ENCODE data around the gene EIF4G2. TPM values are rescaled to one million over a fixed set of nuclear protein-coding genes. Genes with fewer than 3 reads are reported as not detected.
"Not testable (repeated sequence)": the region's sequence is repeated elsewhere in the genome, so short reads cannot be mapped to it uniquely, and the experiment has no call there.

Gene EIF4G2
- total and polyA plus RNA-seq, 2 experiments from 2014 or later = 503 to 638 TPM

- TF ChIP-seq EZH2phosphoT487 (IDR thresholded peaks at IDR 0.05; ENCODE audit: low read depth, severe bottlenecking, unreplicated experiment) (no peak), EZH2 (IDR thresholded peaks at IDR 0.05; ENCODE audit: borderline replicate concordance) (no peak), CTCF (IDR thresholded peaks at IDR 0.05; ENCODE audit: poor library complexity) (no peak)
- H3K9me3 ChIP-seq (ENCODE audit: low read depth) = no peaks in the 10 kb centered on the region
- H3K4me2 ChIP-seq = no peak overlapping the region
- no peaks in the 10 kb centered on the region for H3K79me2 ChIP-seq
- DNase-seq (ENCODE audit: low spot score) = no peak
- no peaks in the 10 kb centered on the region for H3K36me3 ChIP-seq (replicated peaks; ENCODE audit: insufficient read depth, low read depth)
- H3K4me1 ChIP-seq (ENCODE audit: insufficient read depth) = peaks cover 3% of the 10 kb centered on the region
- no peaks in the 10 kb centered on the region for H3K9me2 ChIP-seq (replicated peaks; ENCODE audit: insufficient read depth)
- no peak overlapping the region for H3K4me3 ChIP-seq
- no peak overlapping the region for H3K27ac ChIP-seq
- H3K27me3 ChIP-seq = no peaks in the 10 kb centered on the region
- no peaks in the 10 kb centered on the region for H4K20me1 ChIP-seq (ENCODE audit: insufficient read depth, poor library complexity, severe bottlenecking)
- 35% methylated on average over 3 of the region's 3 CpGs for WGBS (ENCODE audit: low lambda C conversion rate, missing lambda C conversion rate)
- no peak overlapping the region for H2AFZ ChIP-seq
Measured at GRCh38 chr11:10838881-10839280, 30.2 kb upstream of the EIF4G2 start.

- no peaks in the 10 kb centered on the region for H4K20me1 ChIP-seq (ENCODE audit: insufficient read depth, poor library complexity, severe bottlenecking)
- H2AFZ ChIP-seq = no peak overlapping the region
- H3K27ac ChIP-seq = no peak overlapping the region
- no peaks in the 10 kb centered on the region for H3K9me2 ChIP-seq (replicated peaks; ENCODE audit: insufficient read depth)
- TF ChIP-seq EZH2phosphoT487 (IDR thresholded peaks at IDR 0.05; ENCODE audit: low read depth, severe bottlenecking, unreplicated experiment) = no peak
- TF ChIP-seq CTCF (IDR thresholded peaks at IDR 0.05; ENCODE audit: poor library complexity) = no peak
- no peak for TF ChIP-seq EZH2 (IDR thresholded peaks at IDR 0.05; ENCODE audit: borderline replicate concordance)
- H3K36me3 ChIP-seq (replicated peaks; ENCODE audit: insufficient read depth, low read depth) = no peaks in the 10 kb centered on the region
- no peak overlapping the region for H3K4me2 ChIP-seq
- no peak overlapping the region for H3K4me3 ChIP-seq
- H3K27me3 ChIP-seq = no peaks in the 10 kb centered on the region
- no peaks in the 10 kb centered on the region for H3K9me3 ChIP-seq (ENCODE audit: low read depth)
- no peak for DNase-seq (ENCODE audit: low spot score)
- H3K79me2 ChIP-seq = no peaks in the 10 kb centered on the region
- H3K4me1 ChIP-seq (ENCODE audit: insufficient read depth) = peaks cover 3% of the 10 kb centered on the region
Measured at GRCh38 chr11:10838083-10838482, 29.4 kb upstream of the EIF4G2 start.

GRCh38 chr11:10836884-10837283 is 28.2 kb upstream of the EIF4G2 start:
- not testable (repeated sequence) for DNase-seq (ENCODE audit: low spot score); H4K20me1 ChIP-seq (ENCODE audit: insufficient read depth, poor library complexity, severe bottlenecking); H3K4me3 ChIP-seq; H3K9me2 ChIP-seq (replicated peaks; ENCODE audit: insufficient read depth); H3K4me2 ChIP-seq; H3K27ac ChIP-seq; H3K27me3 ChIP-seq; H3K9me3 ChIP-seq (ENCODE audit: low read depth); H3K4me1 ChIP-seq (ENCODE audit: insufficient read depth); H2AFZ ChIP-seq; H3K36me3 ChIP-seq (replicated peaks; ENCODE audit: insufficient read depth, low read depth); H3K79me2 ChIP-seq
- WGBS (ENCODE audit: low lambda C conversion rate, missing lambda C conversion rate) = 97% methylated on average over 4 of the region's 4 CpGs

- no peak for DNase-seq (ENCODE audit: low spot score)
- no peak for TF ChIP-seq CTCF (IDR thresholded peaks at IDR 0.05; ENCODE audit: poor library complexity)
- TF ChIP-seq EZH2 (IDR thresholded peaks at IDR 0.05; ENCODE audit: borderline replicate concordance) = no peak
- TF ChIP-seq EZH2phosphoT487 (IDR thresholded peaks at IDR 0.05; ENCODE audit: low read depth, severe bottlenecking, unreplicated experiment) = no peak
- Histone ChIP-seq H3K36me3 (replicated peaks; ENCODE audit: insufficient read depth, low read depth) (no peaks in the 10 kb centered on the region), H3K4me2 (no peak overlapping the region), H3K27ac (no peak overlapping the region), H3K9me2 (replicated peaks; ENCODE audit: insufficient read depth) (no peaks in the 10 kb centered on the region), H3K79me2 (no peaks in the 10 kb centered on the region), H4K20me1 (ENCODE audit: insufficient read depth, poor library complexity, severe bottlenecking) (no peaks in the 10 kb centered on the region), H3K27me3 (no peaks in the 10 kb centered on the region), H3K9me3 (ENCODE audit: low read depth) (no peaks in the 10 kb centered on the region), H2AFZ (no peak overlapping the region), H3K4me3 (no peak overlapping the region), H3K4me1 (ENCODE audit: insufficient read depth) (no peaks in the 10 kb centered on the region)
- WGBS (ENCODE audit: low lambda C conversion rate, missing lambda C conversion rate) = 83% methylated on average over 4 of the region's 4 CpGs
Measured at GRCh38 chr11:10829139-10829538, 20.4 kb upstream of the EIF4G2 start.
